ENCODE measurements around the gene COMMD1.
"Not testable (repeated sequence)": the region's sequence is repeated elsewhere in the genome, so short reads cannot be mapped to it uniquely, and the experiment has no call there.

DNA sequence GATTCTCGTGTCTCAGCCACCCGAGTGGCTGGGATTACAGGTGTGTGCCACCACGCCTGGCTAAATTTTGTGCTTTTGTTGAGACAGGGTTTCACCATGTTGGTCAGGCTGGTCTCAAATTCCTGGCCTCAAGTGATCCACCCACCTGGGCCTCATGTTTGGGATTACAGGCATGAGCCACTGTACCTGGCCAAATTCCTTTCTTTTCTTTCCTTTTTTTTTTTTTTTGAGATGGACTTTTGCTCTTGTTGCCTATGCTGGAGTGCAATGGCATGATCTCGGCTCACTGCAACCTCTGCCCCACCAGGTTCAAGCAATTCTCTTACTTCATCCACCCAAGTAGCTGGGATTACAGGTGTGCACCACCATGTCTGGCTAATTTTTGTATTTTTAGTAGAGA, 9.3 kb downstream of the COMMD1 start:
- TF ChIP-seq, protein P1, sequence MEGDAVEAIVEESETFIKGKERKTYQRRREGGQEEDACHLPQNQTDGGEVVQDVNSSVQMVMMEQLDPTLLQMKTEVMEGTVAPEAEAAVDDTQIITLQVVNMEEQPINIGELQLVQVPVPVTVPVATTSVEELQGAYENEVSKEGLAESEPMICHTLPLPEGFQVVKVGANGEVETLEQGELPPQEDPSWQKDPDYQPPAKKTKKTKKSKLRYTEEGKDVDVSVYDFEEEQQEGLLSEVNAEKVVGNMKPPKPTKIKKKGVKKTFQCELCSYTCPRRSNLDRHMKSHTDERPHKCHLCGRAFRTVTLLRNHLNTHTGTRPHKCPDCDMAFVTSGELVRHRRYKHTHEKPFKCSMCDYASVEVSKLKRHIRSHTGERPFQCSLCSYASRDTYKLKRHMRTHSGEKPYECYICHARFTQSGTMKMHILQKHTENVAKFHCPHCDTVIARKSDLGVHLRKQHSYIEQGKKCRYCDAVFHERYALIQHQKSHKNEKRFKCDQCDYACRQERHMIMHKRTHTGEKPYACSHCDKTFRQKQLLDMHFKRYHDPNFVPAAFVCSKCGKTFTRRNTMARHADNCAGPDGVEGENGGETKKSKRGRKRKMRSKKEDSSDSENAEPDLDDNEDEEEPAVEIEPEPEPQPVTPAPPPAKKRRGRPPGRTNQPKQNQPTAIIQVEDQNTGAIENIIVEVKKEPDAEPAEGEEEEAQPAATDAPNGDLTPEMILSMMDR (conservative IDR thresholded peaks at IDR 0.05; ENCODE audit: low read depth in 2 of 2), result not testable (repeated sequence)
- TF ChIP-seq POLR2AphosphoS5 (IDR thresholded peaks at IDR 0.05; ENCODE audit: low read depth); CREB1 (CRISPR knock-in tag; IDR thresholded peaks at IDR 0.05; ENCODE audit: low read depth); EZH2 (IDR thresholded peaks at IDR 0.05; ENCODE audit: low read depth, unreplicated experiment): not testable (repeated sequence)

All from GM23338 (cell line).